RWPE2 (cell line): ENCODE data around the gene RPS6KC1.

Source experiments
- ATAC-seq: fragments of 200-7000 bp; cut with Tn5 transposase; 3 replicates; pipeline ENCODE4 v1.9.1; 2021; ENCODE audit warnings: low read depth
- DNase-seq: peaks from one replicate; pipeline ENCODE4 v3.0.0-alpha.2; 2020; ENCODE audit warnings: low spot score
- H3K27ac ChIP-seq: fragments of 450-650 bp; 2 replicates; pipeline ENCODE4 v1.5.1; 2017; ENCODE audit warnings: mild to moderate bottlenecking; ENCODE audit not compliant: poor library complexity, severe bottlenecking
- H3K27me3 ChIP-seq: fragments of 250-450 bp; sonication (Bioruptor Pico); 2 replicates; pipeline ENCODE4 v1.5.1; 2021; ENCODE audit warnings: mild to moderate bottlenecking, moderate library complexity; ENCODE audit not compliant: insufficient read depth, poor library complexity, severe bottlenecking
- H3K36me3 ChIP-seq: fragments of 250-450 bp; sonication (Bioruptor Pico); 2 replicates; pipeline ENCODE4 v1.5.1; 2020; ENCODE audit warnings: low read depth, mild to moderate bottlenecking, moderate library complexity
- H3K4me1 ChIP-seq: fragments of 250-450 bp; sonication (Bioruptor Pico); 2 replicates; pipeline ENCODE4 v1.5.1; 2021; ENCODE audit warnings: mild to moderate bottlenecking, moderate library complexity; ENCODE audit not compliant: insufficient read depth, poor library complexity, severe bottlenecking
- H3K4me3 ChIP-seq: fragments of 250-450 bp; sonication (Bioruptor Pico); 2 replicates; pipeline ENCODE4 v1.5.1; 2021; ENCODE audit warnings: mild to moderate bottlenecking, moderate library complexity; ENCODE audit not compliant: severe bottlenecking
- H3K9me3 ChIP-seq: fragments of 250-450 bp; sonication (Bioruptor Pico); 2 replicates; pipeline ENCODE4 v1.5.1; 2021; ENCODE audit warnings: mild to moderate bottlenecking, moderate library complexity; ENCODE audit not compliant: severe bottlenecking
- TF ChIP-seq, protein P1 (sequence below): fragments of 450-650 bp; IDR thresholded peaks from one replicate; pipeline ENCODE4 v1.5.1; 2017; ENCODE audit warnings: mild to moderate bottlenecking, moderate library complexity; ENCODE audit not compliant: poor library complexity, severe bottlenecking

RPS6KC1 gene

DNA sequence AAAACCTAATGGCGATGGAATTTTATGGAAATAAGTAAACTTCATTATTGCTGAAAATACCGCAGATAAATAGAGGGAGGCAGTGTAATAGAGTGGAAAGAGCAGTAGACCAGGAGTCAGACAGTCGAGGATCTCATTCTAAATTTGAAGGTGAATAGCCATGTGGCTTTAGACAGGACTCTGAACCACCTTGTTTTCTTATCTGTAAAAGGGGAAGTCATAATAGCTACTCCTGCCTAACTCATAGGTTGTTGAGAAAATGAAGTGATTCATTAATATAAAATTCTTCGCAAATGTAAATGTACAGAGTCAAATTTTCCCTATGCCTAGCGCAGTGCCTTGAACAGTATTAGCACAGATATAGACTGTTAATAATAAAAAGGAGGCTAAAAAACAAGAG lies 14.8 kb downstream of the RPS6KC1 start:
- TF ChIP-seq, protein P1, sequence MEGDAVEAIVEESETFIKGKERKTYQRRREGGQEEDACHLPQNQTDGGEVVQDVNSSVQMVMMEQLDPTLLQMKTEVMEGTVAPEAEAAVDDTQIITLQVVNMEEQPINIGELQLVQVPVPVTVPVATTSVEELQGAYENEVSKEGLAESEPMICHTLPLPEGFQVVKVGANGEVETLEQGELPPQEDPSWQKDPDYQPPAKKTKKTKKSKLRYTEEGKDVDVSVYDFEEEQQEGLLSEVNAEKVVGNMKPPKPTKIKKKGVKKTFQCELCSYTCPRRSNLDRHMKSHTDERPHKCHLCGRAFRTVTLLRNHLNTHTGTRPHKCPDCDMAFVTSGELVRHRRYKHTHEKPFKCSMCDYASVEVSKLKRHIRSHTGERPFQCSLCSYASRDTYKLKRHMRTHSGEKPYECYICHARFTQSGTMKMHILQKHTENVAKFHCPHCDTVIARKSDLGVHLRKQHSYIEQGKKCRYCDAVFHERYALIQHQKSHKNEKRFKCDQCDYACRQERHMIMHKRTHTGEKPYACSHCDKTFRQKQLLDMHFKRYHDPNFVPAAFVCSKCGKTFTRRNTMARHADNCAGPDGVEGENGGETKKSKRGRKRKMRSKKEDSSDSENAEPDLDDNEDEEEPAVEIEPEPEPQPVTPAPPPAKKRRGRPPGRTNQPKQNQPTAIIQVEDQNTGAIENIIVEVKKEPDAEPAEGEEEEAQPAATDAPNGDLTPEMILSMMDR: no peak
- Histone ChIP-seq H3K4me3 (no peak overlapping the region), H3K4me1 (no peaks in the 10 kb centered on the region), H3K27me3 (no peaks in the 10 kb centered on the region), H3K9me3 (no peaks in the 10 kb centered on the region), H3K36me3 (no peaks in the 10 kb centered on the region), H3K27ac (no peak overlapping the region)
- ATAC-seq: no peak
- DNase-seq: no peak

DNA sequence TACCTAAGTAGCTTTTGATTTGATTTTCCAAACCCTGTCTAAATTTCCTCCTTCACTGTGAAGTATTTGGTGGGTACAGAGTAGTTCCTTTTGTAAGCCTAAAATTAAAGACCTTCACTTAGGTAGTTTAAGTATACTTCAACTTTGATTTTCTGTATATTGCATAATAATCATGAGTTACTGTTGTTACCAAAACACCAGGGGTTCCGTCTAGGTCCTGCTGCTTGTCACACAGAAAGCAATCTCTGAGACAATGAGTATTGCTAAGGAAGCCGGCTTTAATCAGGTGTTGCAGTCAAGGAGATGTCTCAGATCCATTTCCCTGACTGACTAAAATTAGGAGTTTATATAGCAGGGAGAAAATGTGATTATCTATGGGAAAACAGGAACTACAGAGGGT lies 15.3 kb downstream of the RPS6KC1 start:
- DNase-seq (no peak), ATAC-seq (no peak)
- Histone ChIP-seq H3K27ac (no peak overlapping the region), H3K36me3 (no peaks in the 10 kb centered on the region), H3K9me3 (no peaks in the 10 kb centered on the region), H3K4me1 (no peaks in the 10 kb centered on the region), H3K4me3 (no peak overlapping the region), H3K27me3 (no peaks in the 10 kb centered on the region)
- TF ChIP-seq, protein P1: no peak

DNA sequence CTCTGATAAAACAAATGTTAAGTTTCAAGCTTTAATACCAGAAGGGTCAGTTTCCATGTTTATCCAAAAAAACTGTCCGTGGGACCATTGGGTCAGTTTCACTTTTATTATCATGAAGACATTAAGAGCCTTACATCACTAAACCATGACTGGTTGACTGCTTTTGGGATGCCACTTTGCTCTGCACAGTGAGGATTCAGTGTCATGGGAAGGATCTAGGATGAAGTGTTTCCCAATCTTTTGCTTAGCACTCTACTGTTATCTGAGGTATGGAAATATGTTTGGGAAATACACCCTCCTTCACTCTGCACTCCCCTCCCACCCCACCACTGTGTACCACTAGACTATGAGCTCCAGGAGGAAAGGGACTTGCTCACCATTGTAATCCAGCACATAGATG lies 16.3 kb downstream of the RPS6KC1 start:
- H3K27me3 ChIP-seq: no peaks in the 10 kb centered on the region
- no peaks in the 10 kb centered on the region for H3K4me1 ChIP-seq
- no peaks in the 10 kb centered on the region for H3K9me3 ChIP-seq
- ATAC-seq (no peak), DNase-seq (no peak)
- no peak overlapping the region for H3K27ac ChIP-seq
- TF ChIP-seq, protein P1: no peak
- H3K4me3 ChIP-seq: no peak overlapping the region
- H3K36me3 ChIP-seq: no peaks in the 10 kb centered on the region

DNA sequence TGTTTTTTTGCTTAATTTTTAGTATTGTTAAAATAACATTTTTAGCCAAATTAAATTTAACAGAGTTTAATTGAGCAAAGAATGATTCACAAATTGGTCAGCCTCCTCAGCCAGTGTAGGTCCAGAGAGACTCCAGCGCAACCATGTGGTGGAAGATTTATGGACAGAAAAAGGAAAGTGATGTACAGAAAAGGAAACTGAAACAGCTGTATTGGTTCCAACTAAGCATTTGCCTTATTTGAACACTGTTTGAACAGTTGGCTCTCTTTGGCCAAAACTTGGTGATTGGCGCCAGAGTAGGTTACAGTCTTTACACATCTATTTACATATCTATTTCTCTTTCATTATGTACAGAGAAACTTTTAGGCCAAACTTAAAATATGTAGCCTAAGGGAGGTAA lies 19.4 kb downstream of the RPS6KC1 start:
- no peaks in the 10 kb centered on the region for H3K4me1 ChIP-seq
- H3K36me3 ChIP-seq: no peaks in the 10 kb centered on the region
- peak; percentile 72 for ATAC-seq
- H3K4me3 ChIP-seq: no peak overlapping the region
- no peak for DNase-seq
- no peaks in the 10 kb centered on the region for H3K9me3 ChIP-seq
- H3K27me3 ChIP-seq: no peaks in the 10 kb centered on the region
- H3K27ac ChIP-seq: no peak overlapping the region
- TF ChIP-seq, protein P1: peak; percentile 37

DNA sequence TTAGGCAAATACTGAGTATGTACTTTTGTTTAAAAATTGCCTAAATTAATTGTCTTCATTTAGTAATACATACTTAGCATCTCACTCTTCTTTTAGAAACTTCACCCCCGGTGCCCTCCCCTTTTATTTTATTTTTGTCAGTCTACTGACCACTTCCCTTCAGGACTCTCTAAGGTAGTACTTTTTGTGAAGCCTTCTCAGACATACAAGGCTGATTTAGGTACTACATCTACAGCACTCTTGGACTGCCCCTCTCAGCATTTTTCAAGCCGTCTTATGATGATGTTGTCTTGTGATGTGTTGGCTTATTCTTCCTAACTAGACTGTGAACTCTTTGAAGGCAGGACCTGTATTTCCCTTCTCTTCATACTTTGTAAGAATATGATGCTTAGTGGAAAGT lies 24.7 kb downstream of the RPS6KC1 start:
- H3K27me3 ChIP-seq: no peaks in the 10 kb centered on the region
- TF ChIP-seq, protein P1: no peak
- DNase-seq (no peak), ATAC-seq (no peak)
- H3K36me3 ChIP-seq: no peaks in the 10 kb centered on the region
- no peaks in the 10 kb centered on the region for H3K9me3 ChIP-seq
- H3K4me3 ChIP-seq: no peak overlapping the region
- H3K27ac ChIP-seq: no peak overlapping the region
- no peaks in the 10 kb centered on the region for H3K4me1 ChIP-seq
